ENCODE measurements around the gene MYO5C. TPM values are rescaled to one million over a fixed set of nuclear protein-coding genes. Genes with fewer than 3 reads are reported as not detected.

MYO5C gene
- total and polyA plus RNA-seq, 3 donors from 2014 or later: 9.3 to 47.6 (median 40.0) TPM

- 62 to 81% methylated on average over 4 of the region's 4 CpGs for WGBS, 2 donors
- TF ChIP-seq POLR2A (IDR thresholded peaks at IDR 0.05): no peak
- TF ChIP-seq CTCF (IDR thresholded peaks at IDR 0.05): no peak
- intact Hi-C loops (cut with DNase I; ENCODE audit: low total_unique reads): no loop called here
- H3K4me1 ChIP-seq: no peaks in the 10 kb centered on the region
- no peaks in the 10 kb centered on the region for H3K36me3 ChIP-seq (ENCODE audit: low read depth, missing control alignments)
- no peaks in the 10 kb centered on the region for H3K9me3 ChIP-seq
- no peak overlapping the region for H3K4me3 ChIP-seq
- DNase-seq: no peak
- H3K27ac ChIP-seq: no peak overlapping the region
- H3K27me3 ChIP-seq: no peaks in the 10 kb centered on the region
Observed at GRCh38 chr15:52233405-52233804, 62.2 kb downstream of the MYO5C start.

GRCh38 chr15:52232327-52232726 is 63.3 kb downstream of the MYO5C start:
- H3K27me3 ChIP-seq: no peaks in the 10 kb centered on the region
- H3K4me1 ChIP-seq: no peaks in the 10 kb centered on the region
- H3K9me3 ChIP-seq: no peaks in the 10 kb centered on the region
- H3K4me3 ChIP-seq: no peak overlapping the region
- H3K36me3 ChIP-seq (ENCODE audit: low read depth, missing control alignments): no peaks in the 10 kb centered on the region
- no peak for DNase-seq
- intact Hi-C loops (cut with DNase I; ENCODE audit: low total_unique reads): no loop called here
- WGBS, 2 donors: 61 to 68% methylated on average over 1 of the region's 1 CpG
- H3K27ac ChIP-seq: no peak overlapping the region
- no peak for TF ChIP-seq POLR2A (IDR thresholded peaks at IDR 0.05)
- no peak for TF ChIP-seq CTCF (IDR thresholded peaks at IDR 0.05)

- no peak for DNase-seq
- H3K27me3 ChIP-seq: no peaks in the 10 kb centered on the region
- H3K27ac ChIP-seq: no peak overlapping the region
- WGBS, 2 donors: 89% methylated on average over 1 of the region's 1 CpG
- no peak overlapping the region for H3K4me3 ChIP-seq
- H3K36me3 ChIP-seq (ENCODE audit: low read depth, missing control alignments): no peaks in the 10 kb centered on the region
- H3K4me1 ChIP-seq: no peaks in the 10 kb centered on the region
- intact Hi-C loops (cut with DNase I; ENCODE audit: low total_unique reads): no loop called here
- H3K9me3 ChIP-seq: no peaks in the 10 kb centered on the region
- TF ChIP-seq CTCF (IDR thresholded peaks at IDR 0.05): no peak
- no peak for TF ChIP-seq POLR2A (IDR thresholded peaks at IDR 0.05)
Observed at GRCh38 chr15:52230073-52230472, 65.5 kb downstream of the MYO5C start.

GRCh38 chr15:52228921-52229320 is 66.7 kb downstream of the MYO5C start:
- intact Hi-C loops (cut with DNase I; ENCODE audit: low total_unique reads): no loop called here
- no peak for TF ChIP-seq POLR2A (IDR thresholded peaks at IDR 0.05)
- TF ChIP-seq CTCF (IDR thresholded peaks at IDR 0.05): no peak
- H3K9me3 ChIP-seq: no peaks in the 10 kb centered on the region
- H3K4me1 ChIP-seq: no peaks in the 10 kb centered on the region
- H3K36me3 ChIP-seq (ENCODE audit: low read depth, missing control alignments): no peaks in the 10 kb centered on the region
- H3K27me3 ChIP-seq: no peaks in the 10 kb centered on the region
- WGBS, 2 donors: 71 to 73% methylated on average over 8 of the region's 8 CpGs
- H3K27ac ChIP-seq: no peak overlapping the region
- no peak for DNase-seq
- H3K4me3 ChIP-seq: no peak overlapping the region

- TF ChIP-seq CTCF (IDR thresholded peaks at IDR 0.05): peak; percentile 34 to 79 (median 67)
- TF ChIP-seq POLR2A (IDR thresholded peaks at IDR 0.05): no peak
- intact Hi-C loops (cut with DNase I; ENCODE audit: low total_unique reads): no loop called here
- WGBS, 2 donors: 54 to 63% methylated on average over 5 of the region's 5 CpGs
Observed at GRCh38 chr15:52227456-52227855, 68.1 kb downstream of the MYO5C start.

More at GRCh38 chr15:52227456-52227855, 68.1 kb downstream of the MYO5C start:
- Histone ChIP-seq H3K9me3 (no peaks in the 10 kb centered on the region), H3K4me3 (no peak overlapping the region), H3K36me3 (ENCODE audit: low read depth, missing control alignments) (no peaks in the 10 kb centered on the region), H3K4me1 (no peaks in the 10 kb centered on the region), H3K27ac (no peak overlapping the region), H3K27me3 (no peaks in the 10 kb centered on the region)
- peak; percentile 85 for DNase-seq

Data from testis (tissue), 3 donors.